ENCODE results near the gene DERA.
"Not testable (repeated sequence)": the region's sequence is repeated elsewhere in the genome, so short reads cannot be mapped to it uniquely, and the experiment has no call there.

The DERA gene

GRCh38 chr12:15910468-15910863 lies 666 bp upstream of the DERA start:
- DNase-seq: no peak

- DNase-seq: not testable (repeated sequence)
Measured at GRCh38 chr12:15911931-15912330, 799 bp downstream of the DERA start.

- DNase-seq: not testable (repeated sequence)
Measured at GRCh38 chr12:15914131-15914530, 3.0 kb downstream of the DERA start.

GRCh38 chr12:15918066-15918465 lies 6.9 kb downstream of the DERA start:
- no peak for DNase-seq

GRCh38 chr12:15919418-15919817 lies 8.3 kb downstream of the DERA start:
- no peak for DNase-seq

GRCh38 chr12:15924956-15925355 lies 13.8 kb downstream of the DERA start:
- DNase-seq: no peak

- DNase-seq: no peak
Measured at GRCh38 chr12:15928346-15928745, 17.2 kb downstream of the DERA start.

- no peak for DNase-seq
Measured at GRCh38 chr12:15928870-15929571, 17.9 kb downstream of the DERA start.

- no peak for DNase-seq
Measured at GRCh38 chr12:15931590-15932053, 20.5 kb downstream of the DERA start.

- DNase-seq: no peak
Measured at GRCh38 chr12:15932327-15932726, 21.2 kb downstream of the DERA start.

- DNase-seq: no peak
Measured at GRCh38 chr12:15932971-15933370, 21.8 kb downstream of the DERA start.

- DNase-seq: no peak
Measured at GRCh38 chr12:15933751-15934150, 22.6 kb downstream of the DERA start.

GRCh38 chr12:15936751-15937150 lies 25.6 kb downstream of the DERA start:
- no peak for DNase-seq

- no peak for DNase-seq
Measured at GRCh38 chr12:15937902-15938301, 26.8 kb downstream of the DERA start.

GRCh38 chr12:15939111-15939510 lies 28.0 kb downstream of the DERA start:
- no peak for DNase-seq

GRCh38 chr12:15942475-15942874 lies 31.3 kb downstream of the DERA start:
- no peak for DNase-seq

- DNase-seq: not testable (repeated sequence)
Measured at GRCh38 chr12:15943519-15943918, 32.4 kb downstream of the DERA start.

GRCh38 chr12:15948461-15948860 lies 37.3 kb downstream of the DERA start:
- not testable (repeated sequence) for DNase-seq

GRCh38 chr12:15955281-15955680 lies 44.1 kb downstream of the DERA start:
- no peak for DNase-seq

GRCh38 chr12:15956010-15956409 lies 44.9 kb downstream of the DERA start:
- no peak for DNase-seq

GRCh38 chr12:15956413-15957185 lies 45.5 kb downstream of the DERA start:
- DNase-seq: no peak

- no peak for DNase-seq
Measured at GRCh38 chr12:15962760-15963159, 51.6 kb downstream of the DERA start.

GRCh38 chr12:15963271-15963670 lies 52.1 kb downstream of the DERA start:
- no peak for DNase-seq

- no peak for DNase-seq
Measured at GRCh38 chr12:15966426-15966825, 55.3 kb downstream of the DERA start.
